Small intestine (tissue), 7 donors: ENCODE data around the gene ADCK2. TPM values are rescaled to one million over a fixed set of nuclear protein-coding genes. Genes with fewer than 3 reads are reported as not detected.

ENCODE experiments used
- DNase-seq, 2 donors: peaks; one replicate each; pipeline versions ENCODE4 v3.0.0 to v3.0.0-alpha.2; 2013
- FAIRE-seq: peaks from 2 replicates; lab custom pipeline; 2012; peaks lifted over from hg19 to GRCh38; lab: Jason Lieb, UNC
- H3K27ac ChIP-seq, 3 donors: one replicate each; pipeline ENCODE4 v1.5.1; 2013; ENCODE audit warnings: low read length in 2 of 3, mild to moderate bottlenecking in 2 of 3, control low read depth in 1 of 3, inconsistent platforms in 1 of 3, low read depth in 1 of 3, moderate library complexity in 1 of 3
- H3K27me3 ChIP-seq, 3 donors: one replicate each; pipeline ENCODE4 v1.6.1; 2013; ENCODE audit warnings: low read length in 3 of 3, inconsistent platforms in 1 of 3; ENCODE audit not compliant: control insufficient read depth in 3 of 3, insufficient read depth in 3 of 3
- H3K36me3 ChIP-seq, 3 donors: one replicate each; pipeline ENCODE4 v1.6.1; 2013; ENCODE audit warnings: low read length in 3 of 3, inconsistent platforms in 1 of 3, low read depth in 1 of 3, mild to moderate bottlenecking in 1 of 3, moderate library complexity in 1 of 3; ENCODE audit not compliant: control insufficient read depth in 3 of 3, insufficient read depth in 2 of 3
- H3K4me1 ChIP-seq, 3 donors: one replicate each; pipeline ENCODE4 v1.6.1; 2013; ENCODE audit warnings: low read length in 2 of 3, inconsistent platforms in 1 of 3, low read depth in 1 of 3, mild to moderate bottlenecking in 1 of 3, moderate library complexity in 1 of 3; ENCODE audit not compliant: control insufficient read depth in 3 of 3, insufficient read depth in 2 of 3
- H3K4me3 ChIP-seq, 3 donors: one replicate each; pipeline ENCODE4 v1.5.1; 2013; ENCODE audit warnings: low read length in 3 of 3, control low read depth in 1 of 3, inconsistent platforms in 1 of 3, low read depth in 1 of 3, mild to moderate bottlenecking in 1 of 3, moderate library complexity in 1 of 3
- H3K9me3 ChIP-seq, 2 donors: one replicate each; pipeline ENCODE4 v1.6.1; 2013; ENCODE audit warnings: low read depth in 1 of 2, low read length in 1 of 2; ENCODE audit not compliant: control insufficient read depth in 2 of 2, insufficient read depth in 1 of 2
- WGBS, 3 donors: extraction: QIAGEN DNeasy Blood & Tissue Kit; methylation state at CpG; one replicate each; pipeline ENCODE4 v1.1.7; 2013; 5-methylcytosine and 5-hydroxymethylcytosine counted together
- polyA plus RNA-seq, 4 donors: library from polyadenylated mRNA; stranded (reverse) in 3 of 4; unstranded in 1 of 4; fragments of 200-250 nt in 3 of 4; fragments of 120-200 nt in 1 of 4; gene quantifications; one replicate each; pipeline versions ENCODE4 v1.2.1 to v1.2.3, GENCODE V29; 2013
- donor health status: healthy with polysubstance abuse.
- donor health status: control.
- donor health status: control.
- donor health status: Bipolar disorder and iron deficiency.
- donor health status: healthy.

Gene ADCK2
- polyA plus RNA-seq, 4 donors, result 7.6 to 20.1 (median 12.2) TPM

DNA sequence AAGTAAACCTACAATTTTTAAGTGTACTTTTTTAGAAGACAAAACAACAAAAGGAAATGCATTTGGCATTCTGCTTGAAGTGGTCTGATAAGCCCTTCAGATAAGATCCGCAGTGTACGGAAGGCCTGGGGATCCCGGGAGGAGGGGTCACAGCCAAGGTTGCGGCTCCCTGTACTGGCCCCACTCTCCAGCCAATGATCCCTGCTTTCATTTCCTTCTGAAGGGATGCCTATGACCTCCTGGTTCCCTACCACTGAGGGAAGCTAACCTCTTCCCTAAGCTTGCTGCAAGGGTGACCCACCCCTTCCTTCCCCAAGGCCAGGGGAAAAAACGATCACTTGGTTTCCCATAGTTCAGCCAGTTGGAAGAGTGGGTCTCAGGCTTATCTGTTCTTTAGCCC lies 37.4 kb upstream of the ADCK2 start:
- no peak for FAIRE-seq
- WGBS, 3 donors, result 41 to 71% (median 66%) methylated on average over 5 of the region's 5 CpGs
- H3K27ac ChIP-seq, result peak overlapping the region in 1 of 3 donors; percentile 11
- peaks cover 0 to 3% (median 0%) of the 10 kb centered on the region in 3 donors for H3K36me3 ChIP-seq
- no peak for DNase-seq
- H3K9me3 ChIP-seq, result no peaks in the 10 kb centered on the region
- H3K4me3 ChIP-seq, result no peak overlapping the region
- peaks cover 0 to 3% (median 0%) of the 10 kb centered on the region in 3 donors for H3K4me1 ChIP-seq
- peaks cover 0 to 27% (median 13%) of the 10 kb centered on the region in 3 donors for H3K27me3 ChIP-seq

- FAIRE-seq, result no peak
- H3K9me3 ChIP-seq, result no peaks in the 10 kb centered on the region
- peaks cover 0 to 3% (median 0%) of the 10 kb centered on the region in 3 donors for H3K36me3 ChIP-seq
- H3K27me3 ChIP-seq, result peaks cover 0 to 29% (median 13%) of the 10 kb centered on the region in 3 donors
- H3K4me1 ChIP-seq, result peaks cover 0 to 3% (median 0%) of the 10 kb centered on the region in 3 donors
- WGBS, 3 donors, result 75 to 92% (median 89%) methylated on average over 5 of the region's 5 CpGs
- H3K4me3 ChIP-seq, result no peak overlapping the region
- no peak for DNase-seq
- no peak overlapping the region for H3K27ac ChIP-seq
Observed at GRCh38 chr7:140635816-140636215, 36.9 kb upstream of the ADCK2 start.

GRCh38 chr7:140637400-140637799 lies 35.3 kb upstream of the ADCK2 start:
- DNase-seq, result no peak
- FAIRE-seq, result no peak
- peaks cover 0 to 43% (median 16%) of the 10 kb centered on the region in 3 donors for H3K27me3 ChIP-seq
- 63 to 70% (median 65%) methylated on average over 3 of the region's 3 CpGs for WGBS, 3 donors
- peaks cover 0 to 3% (median 0%) of the 10 kb centered on the region in 3 donors for H3K4me1 ChIP-seq
- no peak overlapping the region for H3K4me3 ChIP-seq
- peak overlapping the region in 2 of 3 donors; percentile 64 to 88 for H3K27ac ChIP-seq
- H3K36me3 ChIP-seq, result peaks cover 0 to 3% (median 0%) of the 10 kb centered on the region in 3 donors
- H3K9me3 ChIP-seq, result no peaks in the 10 kb centered on the region

DNA sequence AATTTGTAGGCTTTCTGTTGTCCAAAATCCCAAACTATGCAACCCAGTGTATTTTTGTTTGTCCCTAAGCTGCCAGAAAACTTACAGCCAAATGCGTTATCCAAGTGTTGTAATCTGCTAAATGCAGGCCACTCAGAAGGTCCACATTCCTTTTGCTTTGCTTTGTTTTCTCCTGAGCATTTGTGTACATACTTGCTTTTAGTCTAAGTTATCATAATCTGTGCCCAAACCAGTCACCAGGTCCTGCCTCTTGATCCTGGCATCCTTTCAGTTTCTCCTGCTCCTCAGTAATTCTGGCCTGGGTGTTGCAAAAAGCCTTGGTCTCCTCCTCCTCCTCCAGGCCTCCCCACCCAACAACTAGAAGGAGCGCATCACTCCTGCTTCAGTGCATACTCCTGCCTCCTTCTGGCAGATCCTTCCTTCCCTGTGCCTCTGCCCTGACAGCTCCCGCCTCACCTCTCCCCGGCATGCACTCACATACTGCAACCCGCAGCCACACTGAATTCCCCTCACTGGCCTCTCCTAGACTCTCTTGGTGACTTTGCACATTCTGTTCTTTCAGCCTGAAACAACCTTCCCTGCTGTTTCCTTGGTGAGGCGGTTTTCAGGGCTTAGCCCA lies 34.5 kb upstream of the ADCK2 start:
- FAIRE-seq (no peak), DNase-seq (no peak)
- peaks cover 0 to 3% (median 0%) of the 10 kb centered on the region in 3 donors for H3K36me3 ChIP-seq
- peaks cover 0 to 3% (median 0%) of the 10 kb centered on the region in 3 donors for H3K4me1 ChIP-seq
- H3K27me3 ChIP-seq, result peaks cover 0 to 49% (median 16%) of the 10 kb centered on the region in 3 donors
- 66 to 82% (median 79%) methylated on average over 6 of the region's 6 CpGs for WGBS, 3 donors
- no peak overlapping the region for H3K4me3 ChIP-seq
- H3K27ac ChIP-seq, result peak overlapping the region in 2 of 3 donors; percentile 77 to 88
- H3K9me3 ChIP-seq, result no peaks in the 10 kb centered on the region

- no peak for FAIRE-seq
- Histone ChIP-seq H3K4me3 (peak overlapping the region; percentile 30 to 70 (median 41)), H3K27me3 (peaks cover 0 to 52% (median 16%) of the 10 kb centered on the region in 3 donors), H3K36me3 (peaks cover 0 to 3% (median 0%) of the 10 kb centered on the region in 3 donors), H3K9me3 (no peaks in the 10 kb centered on the region), H3K4me1 (peaks cover 0 to 3% (median 0%) of the 10 kb centered on the region in 3 donors), H3K27ac (peak overlapping the region in 2 of 3 donors; percentile 77 to 88)
- peak in 1 of 2 donors; percentile 36 for DNase-seq
- 23 to 39% (median 31%) methylated on average over 15 of the region's 15 CpGs for WGBS, 3 donors
Observed at GRCh38 chr7:140639366-140640053, 33.2 kb upstream of the ADCK2 start.

DNA sequence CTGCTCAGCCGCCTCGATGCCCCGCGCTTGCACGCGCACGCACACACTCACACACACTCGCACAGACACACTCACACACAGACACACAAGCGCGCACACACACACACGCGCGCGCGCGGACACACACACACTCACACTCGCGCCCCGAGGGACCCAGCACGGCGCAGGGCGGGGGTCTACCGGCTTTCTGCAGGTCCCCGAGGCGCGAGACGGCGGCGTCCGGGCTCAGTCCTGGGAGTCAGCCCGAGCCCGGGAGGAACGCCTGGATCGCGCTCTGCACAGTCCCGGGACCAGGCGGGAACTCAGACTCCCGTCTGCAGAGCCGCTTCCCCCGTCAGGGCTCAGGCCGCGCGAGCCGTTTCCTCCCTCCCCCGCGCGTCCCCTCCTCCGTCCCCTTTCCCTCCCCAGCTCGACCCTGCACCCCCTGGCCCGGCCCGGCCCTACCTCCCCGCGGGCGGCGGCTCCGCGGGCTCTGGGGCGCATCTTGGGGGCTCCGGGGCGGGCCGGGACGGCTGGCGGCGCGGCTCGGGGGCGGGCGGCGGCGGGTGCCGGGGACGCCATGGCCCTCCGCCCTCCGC lies 32.6 kb upstream of the ADCK2 start:
- H3K4me3 ChIP-seq, result peak overlapping the region; percentile 30 to 70 (median 41)
- DNase-seq, result peak in 1 of 2 donors; percentile 54
- no peaks in the 10 kb centered on the region for H3K9me3 ChIP-seq
- peaks cover 0 to 53% (median 16%) of the 10 kb centered on the region in 3 donors for H3K27me3 ChIP-seq
- H3K27ac ChIP-seq, result peak overlapping the region; percentile 6 to 88 (median 77)
- no peak for FAIRE-seq
- 1 to 4% (median 1%) methylated on average over 35 to 74 of the region's 74 CpGs for WGBS, 3 donors
- H3K36me3 ChIP-seq, result peaks cover 0 to 3% (median 0%) of the 10 kb centered on the region in 3 donors
- peaks cover 0 to 3% (median 0%) of the 10 kb centered on the region in 3 donors for H3K4me1 ChIP-seq

GRCh38 chr7:140640727-140641523 lies 31.8 kb upstream of the ADCK2 start, which contains the start of gene DENND2A:
DENND2A (minus strand) TSS chr7:140640813; CDS start chr7:140602397, 38,416 bp downstream.
- peaks cover 0 to 2% (median 0%) of the 10 kb centered on the region in 3 donors for H3K36me3 ChIP-seq
- peak within 1 kb of the TSS; percentile 6 to 88 (median 84) for H3K27ac ChIP-seq
- H3K9me3 ChIP-seq, result no peaks in the 10 kb centered on the region
- 7 to 23% (median 18%) methylated on average over 37 to 78 of the region's 78 CpGs for WGBS, 3 donors
- H3K4me3 ChIP-seq, result peak within 1 kb of the TSS; percentile 30 to 70 (median 41)
- peaks cover 0 to 53% (median 16%) of the 10 kb centered on the region in 3 donors for H3K27me3 ChIP-seq
- DNase-seq, result peak in 1 of 2 donors; percentile 79
- FAIRE-seq, result no peak
- peaks cover 0 to 3% (median 0%) of the 10 kb centered on the region in 3 donors for H3K4me1 ChIP-seq
